PC-3 (cell line): Measurements from ENCODE around the gene TIMP2.

Source experiments
- EZH2 ChIP-seq: fragments of 300-600 bp; sonication (generic); IDR thresholded peaks from one replicate; pipeline ENCODE4 v1.6.1; 2017; ENCODE audit warnings: antibody characterized with exemption, mild to moderate bottlenecking, low read length; ENCODE audit not compliant: unreplicated experiment
- EZH2phosphoT487 ChIP-seq: fragments of 300-600 bp; sonication (generic); IDR thresholded peaks from 2 replicates; pipeline ENCODE4 v1.6.1; 2018; ENCODE audit warnings: mild to moderate bottlenecking, antibody characterized with exemption, low read length, borderline replicate concordance
- TF ChIP-seq, protein P1 (sequence below): fragments of 300-600 bp; sonication (generic); conservative IDR thresholded peaks from 2 replicates; pipeline ENCODE4 v1.5.1; 2017; ENCODE audit warnings: antibody characterized with exemption, low read depth, mild to moderate bottlenecking, low read length

- TF ChIP-seq EZH2: no peak
- TF ChIP-seq, protein P1, sequence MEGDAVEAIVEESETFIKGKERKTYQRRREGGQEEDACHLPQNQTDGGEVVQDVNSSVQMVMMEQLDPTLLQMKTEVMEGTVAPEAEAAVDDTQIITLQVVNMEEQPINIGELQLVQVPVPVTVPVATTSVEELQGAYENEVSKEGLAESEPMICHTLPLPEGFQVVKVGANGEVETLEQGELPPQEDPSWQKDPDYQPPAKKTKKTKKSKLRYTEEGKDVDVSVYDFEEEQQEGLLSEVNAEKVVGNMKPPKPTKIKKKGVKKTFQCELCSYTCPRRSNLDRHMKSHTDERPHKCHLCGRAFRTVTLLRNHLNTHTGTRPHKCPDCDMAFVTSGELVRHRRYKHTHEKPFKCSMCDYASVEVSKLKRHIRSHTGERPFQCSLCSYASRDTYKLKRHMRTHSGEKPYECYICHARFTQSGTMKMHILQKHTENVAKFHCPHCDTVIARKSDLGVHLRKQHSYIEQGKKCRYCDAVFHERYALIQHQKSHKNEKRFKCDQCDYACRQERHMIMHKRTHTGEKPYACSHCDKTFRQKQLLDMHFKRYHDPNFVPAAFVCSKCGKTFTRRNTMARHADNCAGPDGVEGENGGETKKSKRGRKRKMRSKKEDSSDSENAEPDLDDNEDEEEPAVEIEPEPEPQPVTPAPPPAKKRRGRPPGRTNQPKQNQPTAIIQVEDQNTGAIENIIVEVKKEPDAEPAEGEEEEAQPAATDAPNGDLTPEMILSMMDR: no peak
- TF ChIP-seq EZH2phosphoT487: no peak
Measured at GRCh38 chr17:78971756-78972506, 46.7 kb upstream of the TIMP2 start.
